H9 (cell line): ENCODE results near the gene COL18A1. TPM values are rescaled to one million over a fixed set of nuclear protein-coding genes. Genes with fewer than 3 reads are reported as not detected.

Experiments
- DNase-seq: peaks from one replicate; pipeline ENCODE4 v3.0.0-alpha.2; 2017
- H2AFZ ChIP-seq: one replicate; pipeline ENCODE4 v1.6.1; 2013; ENCODE audit warnings: mild to moderate bottlenecking, low read length, control low read depth, moderate library complexity
- H2AK5ac ChIP-seq: 2 replicates; pipeline ENCODE4 v1.6.1; 2013; ENCODE audit warnings: low read length, control low read depth, mixed read lengths; ENCODE audit not compliant: insufficient read length
- H2BK120ac ChIP-seq: one replicate; pipeline ENCODE4 v1.6.1; 2013; ENCODE audit warnings: low read depth, mild to moderate bottlenecking, low read length, control low read depth, inconsistent platforms; ENCODE audit not compliant: poor library complexity, severe bottlenecking
- H2BK12ac ChIP-seq: 2 replicates; pipeline ENCODE4 v1.6.1; 2013; ENCODE audit warnings: low read length, control low read depth, mixed read lengths, low read depth; ENCODE audit not compliant: insufficient read length
- H2BK15ac ChIP-seq: 2 replicates; pipeline ENCODE4 v1.6.1; 2013; ENCODE audit warnings: low read depth, low read length, control low read depth
- H2BK20ac ChIP-seq: one replicate; pipeline ENCODE4 v1.6.1; 2013; ENCODE audit warnings: low read depth, mild to moderate bottlenecking, low read length, control low read depth, inconsistent platforms; ENCODE audit not compliant: poor library complexity, severe bottlenecking
- H2BK5ac ChIP-seq: 2 replicates; pipeline ENCODE4 v1.6.1; 2013; ENCODE audit warnings: low read length, control low read depth, mixed read lengths; ENCODE audit not compliant: insufficient read length
- H3K14ac ChIP-seq: 2 replicates; pipeline ENCODE4 v1.6.1; 2013; ENCODE audit warnings: low read length, control low read depth; ENCODE audit not compliant: insufficient read depth
- H3K18ac ChIP-seq: 2 replicates; pipeline ENCODE4 v1.6.1; 2013; ENCODE audit warnings: low read depth, mild to moderate bottlenecking, mixed read lengths, low read length, control low read depth; ENCODE audit not compliant: insufficient read length
- H3K23ac ChIP-seq: 2 replicates; pipeline ENCODE4 v1.6.1; 2013; ENCODE audit warnings: low read length, control low read depth, mixed read lengths, low read depth; ENCODE audit not compliant: insufficient read length
- H3K23me2 ChIP-seq: 2 replicates; pipeline ENCODE4 v1.6.1; 2013; ENCODE audit warnings: low read depth, mild to moderate bottlenecking, mixed read lengths, low read length, control low read depth; ENCODE audit not compliant: insufficient read length, poor library complexity, severe bottlenecking
- H3K27ac ChIP-seq: 2 replicates; pipeline ENCODE4 v1.5.1; 2013; ENCODE audit warnings: low read length, control low read depth, mixed read lengths, low read depth; ENCODE audit not compliant: insufficient read length
- H3K27me3 ChIP-seq: 2 replicates; pipeline ENCODE4 v1.6.1; 2013; ENCODE audit warnings: low read length, control low read depth, inconsistent platforms; ENCODE audit not compliant: insufficient read depth
- H3K4ac ChIP-seq: 2 replicates; pipeline ENCODE4 v1.6.1; 2013; ENCODE audit warnings: low read depth, mild to moderate bottlenecking, control low read depth, inconsistent platforms, low read length, moderate library complexity
- H3K4me1 ChIP-seq: 2 replicates; pipeline ENCODE4 v1.6.1; 2013; ENCODE audit warnings: low read length, control low read depth, inconsistent platforms; ENCODE audit not compliant: insufficient read depth
- H3K4me2 ChIP-seq: 2 replicates; pipeline ENCODE4 v1.6.1; 2013; ENCODE audit warnings: low read length, control low read depth, mixed read lengths; ENCODE audit not compliant: insufficient read length, insufficient read depth
- H3K56ac ChIP-seq: 2 replicates; pipeline ENCODE4 v1.6.1; 2013; ENCODE audit warnings: low read depth, mild to moderate bottlenecking, mixed read lengths, low read length, control low read depth; ENCODE audit not compliant: insufficient read length
- H3K79me1 ChIP-seq: 2 replicates; pipeline ENCODE4 v1.6.1; 2013; ENCODE audit warnings: low read depth, mild to moderate bottlenecking, moderate library complexity, low read length, control low read depth, inconsistent platforms; ENCODE audit not compliant: insufficient read depth, poor library complexity, severe bottlenecking
- H3K79me2 ChIP-seq: 2 replicates; pipeline ENCODE4 v1.6.1; 2013; ENCODE audit warnings: low read length, control low read depth, inconsistent platforms; ENCODE audit not compliant: insufficient read depth
- H3K9ac ChIP-seq: 2 replicates; pipeline ENCODE4 v1.6.1; 2013; ENCODE audit warnings: low read length, control low read depth, mixed read lengths; ENCODE audit not compliant: insufficient read length; ENCODE audit errors: extremely low read depth
- H3K9me3 ChIP-seq: one replicate; pipeline ENCODE4 v1.6.1; 2013; ENCODE audit warnings: low read depth, low read length, inconsistent platforms; ENCODE audit not compliant: control insufficient read depth
- H3T11ph ChIP-seq: one replicate; pipeline ENCODE4 v1.6.1; 2013; ENCODE audit warnings: mild to moderate bottlenecking, low read length, control low read depth, inconsistent platforms
- H4K20me1 ChIP-seq: one replicate; pipeline ENCODE4 v1.6.1; 2013; ENCODE audit not compliant: control insufficient read depth, insufficient read length, insufficient read depth
- H4K5ac ChIP-seq: 2 replicates; pipeline ENCODE4 v1.6.1; 2013; ENCODE audit warnings: low read depth, mild to moderate bottlenecking, mixed read lengths, low read length, control low read depth; ENCODE audit not compliant: insufficient read length
- H4K8ac ChIP-seq: replicated peaks from 2 replicates; pipeline ENCODE4 v1.6.1; 2013; ENCODE audit warnings: low read length, control low read depth, mixed read lengths, low read depth; ENCODE audit not compliant: insufficient read length
- H4K91ac ChIP-seq: 2 replicates; pipeline ENCODE4 v1.6.1; 2013; ENCODE audit warnings: low read depth, mild to moderate bottlenecking, moderate library complexity, mixed read lengths, low read length, control low read depth; ENCODE audit not compliant: insufficient read length
- H3K27ac Mint-ChIP-seq, 3 experiments: 2 replicates in 2 of 3; 3 replicates in 1 of 3; pipeline ENCODE4 v1.8.0; 2020 to 2021; ENCODE audit warnings: mixed read lengths in 3 of 3, mild to moderate bottlenecking in 1 of 3, moderate library complexity in 1 of 3
- H3K27me3 Mint-ChIP-seq: 2 replicates; pipeline ENCODE4 v1.8.0; 2021; ENCODE audit warnings: low read depth, mild to moderate bottlenecking, moderate library complexity, mixed read lengths
- H3K36me3 Mint-ChIP-seq, 3 experiments: 2 replicates in 2 of 3; 3 replicates in 1 of 3; pipeline ENCODE4 v1.8.0; 2020 to 2021; ENCODE audit warnings: low read depth in 3 of 3, mixed read lengths in 3 of 3; ENCODE audit not compliant: insufficient read depth in 1 of 3
- H3K4me1 Mint-ChIP-seq, 2 experiments: 2 replicates each; pipeline ENCODE4 v1.8.0; 2020; ENCODE audit warnings: mixed read lengths in 2 of 2
- H3K4me3 Mint-ChIP-seq, 2 experiments: 2 replicates in 1 of 2; 3 replicates in 1 of 2; pipeline ENCODE4 v1.8.0; 2020 to 2021; ENCODE audit warnings: mild to moderate bottlenecking in 2 of 2, mixed read lengths in 2 of 2, moderate library complexity in 1 of 2
- H3K9me3 Mint-ChIP-seq, 2 experiments: 2 replicates in 1 of 2; 3 replicates in 1 of 2; pipeline ENCODE4 v1.8.0; 2020; ENCODE audit warnings: mild to moderate bottlenecking in 2 of 2, mixed read lengths in 2 of 2, moderate library complexity in 1 of 2
- WGBS: extraction: QIAGEN DNeasy Blood & Tissue Kit; methylation state at CpG from one replicate; pipeline ENCODE4 v1.1.7; 2013; ENCODE audit warnings: missing lambda C conversion rate, low lambda C conversion rate, mixed read lengths; ENCODE audit not compliant: insufficient read length; ENCODE audit errors: extremely low coverage; 5-methylcytosine and 5-hydroxymethylcytosine counted together
- total RNA-seq: library from RNA; stranded (reverse); gene quantifications from 2 replicates; pipeline ENCODE4 v1.2.1, GENCODE V29; 2021
- TF ChIP-seq, protein P1 (sequence below): fragments of 200-600 bp; sonication (generic); conservative IDR thresholded peaks from 3 replicates; pipeline ENCODE4 v1.8.0; 2021; ENCODE audit warnings: antibody characterized with exemption, mild to moderate bottlenecking

Gene COL18A1
- total RNA-seq, 1 experiment from 2014 or later = 232 TPM

DNA sequence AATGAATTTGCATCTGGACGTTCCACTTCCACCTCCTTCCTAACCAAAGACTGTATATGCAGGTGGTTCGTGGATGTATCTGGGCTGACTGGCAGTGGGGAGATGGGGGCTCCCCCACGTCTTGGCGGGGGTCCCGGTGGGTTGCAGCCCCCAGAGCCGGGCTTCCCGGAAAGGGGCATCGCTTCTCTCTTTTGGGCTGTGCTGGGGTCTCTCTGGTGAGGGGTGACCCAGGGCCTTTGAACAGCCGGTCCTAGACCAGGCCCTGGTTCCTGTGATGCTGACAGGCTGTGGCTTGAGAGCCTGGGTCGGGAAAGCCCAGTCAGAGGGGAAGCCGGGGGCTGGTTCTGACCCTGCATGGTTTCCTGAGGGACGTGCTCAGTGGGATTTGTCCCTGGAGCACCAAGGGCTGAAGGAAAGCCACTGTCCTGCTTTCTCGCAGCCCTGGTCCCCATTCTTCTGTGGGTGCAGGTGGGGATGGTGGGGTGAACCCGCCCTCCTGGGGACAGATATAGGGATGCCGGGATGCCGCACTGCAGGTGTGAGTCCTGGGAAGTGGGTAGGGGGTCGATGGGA lies 29.8 kb downstream of the COL18A1 start:
- Histone ChIP-seq H4K8ac (no peak overlapping the region), H3K4me1 (no peaks in the 10 kb centered on the region; the same call in 1 of the 2 replicates), H3K27me3 (no peaks in the 10 kb centered on the region), H2BK15ac (no peak overlapping the region), H2AFZ (no peak overlapping the region), H4K91ac (no peak overlapping the region), H3K79me2 (peaks cover 31% of the 10 kb centered on the region; the same call in 1 of the 2 replicates), H3K23me2 (no peaks in the 10 kb centered on the region), H2AK5ac (no peak overlapping the region), H3K79me1 (no peaks in the 10 kb centered on the region), H3K27ac (no peak overlapping the region), H3K56ac (no peak overlapping the region), H4K5ac (no peak overlapping the region), H3K23ac (no peak overlapping the region), H4K20me1 (no peaks in the 10 kb centered on the region), H3K18ac (no peak overlapping the region), H3K9me3 (no peaks in the 10 kb centered on the region), H2BK12ac (no peak overlapping the region), H2BK120ac (no peak overlapping the region), H3T11ph (no peak overlapping the region), H2BK20ac (no peak overlapping the region), H3K14ac (no peak overlapping the region), H3K4me2 (no peak overlapping the region), H3K4ac (no peak overlapping the region), H3K9ac (no peak overlapping the region), H2BK5ac (no peak overlapping the region)
- peaks cover 53 to 55% of the 10 kb centered on the region in 2 experiments for H3K4me1 Mint-ChIP-seq
- H3K36me3 Mint-ChIP-seq = peaks cover 0 to 5% (median 5%) of the 10 kb centered on the region in 3 experiments; a peak in 4 of 7 replicates
- peak overlapping the region in 2 of 3 experiments; percentile 72 to 91; a peak in 4 of 7 replicates for H3K27ac Mint-ChIP-seq
- H3K4me3 Mint-ChIP-seq = no peak overlapping the region
- no peaks in the 10 kb centered on the region; a peak in 1 of 5 replicates for H3K9me3 Mint-ChIP-seq
- H3K27me3 Mint-ChIP-seq = no peaks in the 10 kb centered on the region; the same call in 1 of the 2 replicates
- no CpG with 5 or more reads among the region's 17 CpGs for WGBS
- no peak for DNase-seq
- TF ChIP-seq, protein P1, sequence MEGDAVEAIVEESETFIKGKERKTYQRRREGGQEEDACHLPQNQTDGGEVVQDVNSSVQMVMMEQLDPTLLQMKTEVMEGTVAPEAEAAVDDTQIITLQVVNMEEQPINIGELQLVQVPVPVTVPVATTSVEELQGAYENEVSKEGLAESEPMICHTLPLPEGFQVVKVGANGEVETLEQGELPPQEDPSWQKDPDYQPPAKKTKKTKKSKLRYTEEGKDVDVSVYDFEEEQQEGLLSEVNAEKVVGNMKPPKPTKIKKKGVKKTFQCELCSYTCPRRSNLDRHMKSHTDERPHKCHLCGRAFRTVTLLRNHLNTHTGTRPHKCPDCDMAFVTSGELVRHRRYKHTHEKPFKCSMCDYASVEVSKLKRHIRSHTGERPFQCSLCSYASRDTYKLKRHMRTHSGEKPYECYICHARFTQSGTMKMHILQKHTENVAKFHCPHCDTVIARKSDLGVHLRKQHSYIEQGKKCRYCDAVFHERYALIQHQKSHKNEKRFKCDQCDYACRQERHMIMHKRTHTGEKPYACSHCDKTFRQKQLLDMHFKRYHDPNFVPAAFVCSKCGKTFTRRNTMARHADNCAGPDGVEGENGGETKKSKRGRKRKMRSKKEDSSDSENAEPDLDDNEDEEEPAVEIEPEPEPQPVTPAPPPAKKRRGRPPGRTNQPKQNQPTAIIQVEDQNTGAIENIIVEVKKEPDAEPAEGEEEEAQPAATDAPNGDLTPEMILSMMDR = no peak
